ENCODE results near the gene PGPEP1.
A peak's percentile ranks its signal among the peaks of the same experiment; 100 is the strongest.

Gene PGPEP1

DNA sequence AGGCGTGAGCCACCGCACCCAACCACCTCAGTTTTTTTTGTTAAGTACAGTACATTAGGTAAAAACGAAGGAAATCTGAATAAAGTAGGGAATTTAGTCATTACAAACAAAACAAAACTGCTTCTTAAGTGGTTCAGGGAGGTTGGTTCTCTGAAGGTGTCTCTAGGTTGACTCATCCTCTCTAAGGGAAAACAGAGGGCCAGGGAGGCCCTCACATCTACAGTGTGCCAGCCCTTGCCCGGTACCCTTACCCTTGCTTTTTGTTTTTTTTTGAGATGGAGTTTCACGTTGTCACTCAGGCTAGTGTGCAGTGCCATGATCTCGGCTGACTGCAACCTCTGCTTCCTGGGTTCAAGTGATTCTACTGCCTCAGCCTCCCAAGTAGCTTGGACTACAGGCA lies 41.8 kb upstream of the PGPEP1 start:
- Histone ChIP-seq H3K27ac (no peak overlapping the region), H3K4me3 (ENCODE audit: low read depth in 1 of 2, low read length in 1 of 2) (no peak overlapping the region), H3K9me3 (no peaks in the 10 kb centered on the region), H3K27me3 (peaks cover 11% of the 10 kb centered on the region), H3K4me1 (ENCODE audit: control insufficient read depth in 1 of 2, insufficient read depth in 1 of 2, low read depth in 1 of 2, low read length in 1 of 2) (peaks cover 4 to 6% of the 10 kb centered on the region in 2 experiments), H3K36me3 (no peaks in the 10 kb centered on the region)
- TF ChIP-seq, protein P1, sequence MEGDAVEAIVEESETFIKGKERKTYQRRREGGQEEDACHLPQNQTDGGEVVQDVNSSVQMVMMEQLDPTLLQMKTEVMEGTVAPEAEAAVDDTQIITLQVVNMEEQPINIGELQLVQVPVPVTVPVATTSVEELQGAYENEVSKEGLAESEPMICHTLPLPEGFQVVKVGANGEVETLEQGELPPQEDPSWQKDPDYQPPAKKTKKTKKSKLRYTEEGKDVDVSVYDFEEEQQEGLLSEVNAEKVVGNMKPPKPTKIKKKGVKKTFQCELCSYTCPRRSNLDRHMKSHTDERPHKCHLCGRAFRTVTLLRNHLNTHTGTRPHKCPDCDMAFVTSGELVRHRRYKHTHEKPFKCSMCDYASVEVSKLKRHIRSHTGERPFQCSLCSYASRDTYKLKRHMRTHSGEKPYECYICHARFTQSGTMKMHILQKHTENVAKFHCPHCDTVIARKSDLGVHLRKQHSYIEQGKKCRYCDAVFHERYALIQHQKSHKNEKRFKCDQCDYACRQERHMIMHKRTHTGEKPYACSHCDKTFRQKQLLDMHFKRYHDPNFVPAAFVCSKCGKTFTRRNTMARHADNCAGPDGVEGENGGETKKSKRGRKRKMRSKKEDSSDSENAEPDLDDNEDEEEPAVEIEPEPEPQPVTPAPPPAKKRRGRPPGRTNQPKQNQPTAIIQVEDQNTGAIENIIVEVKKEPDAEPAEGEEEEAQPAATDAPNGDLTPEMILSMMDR (IDR thresholded peaks at IDR 0.05) = no peak

DNA sequence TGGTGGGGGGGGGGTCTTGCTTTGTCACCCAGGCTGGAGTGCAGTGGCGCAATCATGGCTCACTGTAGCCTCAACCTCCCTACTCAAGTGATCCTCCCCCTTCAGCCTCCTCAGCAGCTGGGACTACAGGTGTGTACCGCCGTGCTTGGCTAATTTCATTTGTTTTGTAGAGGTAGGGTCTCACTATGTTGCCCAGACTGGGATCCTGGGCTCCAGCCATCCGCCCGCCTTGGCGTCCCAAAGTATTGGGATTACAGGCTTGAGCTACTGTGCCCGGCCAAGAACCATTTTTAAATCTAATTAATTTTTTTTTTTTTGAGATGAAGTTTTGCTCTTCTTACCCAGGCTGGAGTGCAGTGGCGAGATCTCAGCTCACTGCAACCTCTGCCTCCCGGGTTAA lies 40.7 kb upstream of the PGPEP1 start:
- peaks cover 1% of the 10 kb centered on the region for H3K27me3 ChIP-seq
- H3K4me1 ChIP-seq (ENCODE audit: control insufficient read depth in 1 of 2, insufficient read depth in 1 of 2, low read depth in 1 of 2, low read length in 1 of 2) = peaks cover 12 to 16% of the 10 kb centered on the region in 2 experiments
- no peaks in the 10 kb centered on the region for H3K36me3 ChIP-seq
- TF ChIP-seq, protein P1 (IDR thresholded peaks at IDR 0.05) = no peak
- no peaks in the 10 kb centered on the region for H3K9me3 ChIP-seq
- no peak overlapping the region for H3K4me3 ChIP-seq (ENCODE audit: low read depth in 1 of 2, low read length in 1 of 2)
- no peak overlapping the region for H3K27ac ChIP-seq

DNA sequence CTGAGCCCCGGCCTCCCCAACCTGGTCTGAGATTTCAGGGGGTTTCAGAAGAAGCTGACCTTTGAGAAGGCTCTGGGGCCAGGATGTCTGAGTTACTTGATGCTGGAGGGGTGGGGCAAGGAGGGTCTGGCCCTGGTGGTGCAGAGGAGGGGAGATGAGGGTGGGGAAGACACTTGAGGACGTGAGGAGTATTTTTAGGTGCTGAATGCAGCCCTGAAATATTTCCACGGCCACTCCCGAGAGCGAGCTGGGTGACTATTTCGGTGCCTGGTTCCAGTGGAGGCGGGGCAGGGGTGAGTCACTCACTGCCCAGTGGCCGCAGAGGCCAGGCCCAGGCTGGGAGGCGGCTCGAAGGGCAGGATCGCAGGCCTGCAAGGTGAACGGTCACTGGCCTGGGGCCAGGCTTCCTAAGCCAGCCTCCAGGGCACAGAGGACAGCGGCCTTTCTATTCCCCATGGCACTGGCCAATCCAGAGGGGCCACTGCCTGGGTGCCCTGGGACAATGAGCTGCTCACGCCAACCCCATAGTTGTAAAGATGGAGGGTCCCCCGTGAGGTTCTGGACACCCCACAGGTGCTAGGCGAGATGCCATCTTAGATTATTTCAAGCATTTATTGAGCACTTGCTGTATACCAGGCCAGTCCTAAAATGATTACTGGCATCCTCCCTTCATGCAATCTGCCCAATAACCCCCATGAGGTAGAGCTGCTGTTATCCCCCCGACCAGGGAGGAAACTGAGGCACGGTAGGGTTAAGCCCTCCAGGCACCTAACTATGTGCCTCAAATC lies 39.3 kb upstream of the PGPEP1 start:
- H3K27ac ChIP-seq = no peak overlapping the region
- TF ChIP-seq, protein P1 (IDR thresholded peaks at IDR 0.05) = no peak
- no peak overlapping the region for H3K4me3 ChIP-seq (ENCODE audit: low read depth in 1 of 2, low read length in 1 of 2)
- no peaks in the 10 kb centered on the region for H3K9me3 ChIP-seq
- H3K4me1 ChIP-seq (ENCODE audit: control insufficient read depth in 1 of 2, insufficient read depth in 1 of 2, low read depth in 1 of 2, low read length in 1 of 2) = peaks cover 22 to 25% of the 10 kb centered on the region in 2 experiments
- no peaks in the 10 kb centered on the region for H3K36me3 ChIP-seq
- H3K27me3 ChIP-seq = no peaks in the 10 kb centered on the region

DNA sequence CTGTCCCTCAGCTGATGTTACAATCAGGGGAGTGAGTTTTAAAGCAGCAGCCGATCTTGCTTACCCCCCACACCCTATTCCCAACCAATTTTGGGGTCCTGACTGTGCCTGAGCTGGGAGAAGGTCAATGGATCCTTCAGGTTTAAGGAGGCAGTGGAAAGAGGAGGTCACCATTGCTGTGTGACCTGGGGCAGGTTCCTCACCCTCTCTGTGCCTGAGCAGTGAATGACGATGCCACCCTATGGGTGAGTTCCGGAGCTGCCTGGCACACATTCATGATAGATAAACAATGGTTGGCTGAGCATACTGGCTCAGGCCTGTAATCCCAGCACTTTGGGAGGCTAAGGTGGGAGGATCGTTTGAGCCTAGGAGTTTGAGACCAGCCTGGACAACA lies 38.7 kb upstream of the PGPEP1 start:
- no peaks in the 10 kb centered on the region for H3K9me3 ChIP-seq
- no peaks in the 10 kb centered on the region for H3K36me3 ChIP-seq
- TF ChIP-seq, protein P1 (IDR thresholded peaks at IDR 0.05) = no peak
- no peak overlapping the region for H3K4me3 ChIP-seq (ENCODE audit: low read depth in 1 of 2, low read length in 1 of 2)
- H3K4me1 ChIP-seq (ENCODE audit: control insufficient read depth in 1 of 2, insufficient read depth in 1 of 2, low read depth in 1 of 2, low read length in 1 of 2) = peaks cover 22 to 25% of the 10 kb centered on the region in 2 experiments
- H3K27me3 ChIP-seq = no peaks in the 10 kb centered on the region
- H3K27ac ChIP-seq = no peak overlapping the region

DNA sequence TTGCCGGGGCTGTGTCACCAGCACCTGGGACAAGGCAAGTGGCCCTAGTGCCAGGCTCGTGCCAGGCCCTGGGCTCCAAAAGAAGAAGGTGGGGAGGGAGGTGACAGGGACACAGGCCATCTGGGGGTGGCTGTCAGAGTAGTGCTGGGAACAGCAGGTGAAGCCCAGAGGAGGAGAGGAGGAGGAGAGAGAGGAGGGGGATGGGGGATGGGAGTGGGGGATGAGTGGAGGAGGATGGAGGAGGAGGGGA lies 36.3 kb upstream of the PGPEP1 start:
- Histone ChIP-seq H3K4me3 (ENCODE audit: low read depth in 1 of 2, low read length in 1 of 2) (peak overlapping the region in 1 of 2 experiments; percentile 67), H3K4me1 (ENCODE audit: control insufficient read depth in 1 of 2, insufficient read depth in 1 of 2, low read depth in 1 of 2, low read length in 1 of 2) (peaks cover 22 to 25% of the 10 kb centered on the region in 2 experiments), H3K27ac (peak overlapping the region; percentile 88), H3K36me3 (peaks cover 2% of the 10 kb centered on the region), H3K9me3 (no peaks in the 10 kb centered on the region), H3K27me3 (no peaks in the 10 kb centered on the region)
- TF ChIP-seq, protein P1 (IDR thresholded peaks at IDR 0.05) = no peak
